IMR-90 (cell line): ENCODE results near the gene MRS2. TPM values are rescaled to one million over a fixed set of nuclear protein-coding genes. Genes with fewer than 3 reads are reported as not detected.

ENCODE experiments used
- ATAC-seq: fragments of 200-7000 bp; cut with Tn5 transposase; 2 replicates; pipeline ENCODE4 v1.9.1; 2020; ENCODE audit warnings: low read depth, mild to moderate bottlenecking, moderate library complexity
- BruUV-seq: library from RNA; stranded (reverse); fragments of 400-500 nt; replicated peaks from 2 replicates; lab custom pipeline; 2021; lab: Mats Ljungman, UMichigan
- CTCF ChIA-PET: fragments of 300-600 bp; formaldehyde crosslinking; extraction: SDS; loops from one replicate; lab custom pipeline; 2021; ENCODE audit warnings: antibody characterized with exemption; lab: Yijun Ruan, JAX
- POLR2A ChIA-PET: fragments of 300-600 bp; sonication (Branson Sonifier 250); formaldehyde crosslinking; loops from one replicate; lab custom pipeline; 2022; ENCODE audit warnings: antibody characterized with exemption; ENCODE audit not compliant: unreplicated experiment; lab: Charles Lee
- DNase-seq: peaks from one replicate; pipeline ENCODE4 v3.0.0; 2013
- H2AFZ ChIP-seq: replicated peaks from 2 replicates; pipeline ENCODE3; 2013; ENCODE audit warnings: low read length, mild to moderate bottlenecking; ENCODE audit not compliant: poor library complexity
- H2AK5ac ChIP-seq: 2 replicates; pipeline ENCODE4 v1.6.1; 2013; ENCODE audit warnings: low read depth, low read length, inconsistent platforms
- H2AK9ac ChIP-seq: replicated peaks from 2 replicates; pipeline ENCODE3; 2013; ENCODE audit warnings: mild to moderate bottlenecking, low read depth, low read length, moderate library complexity; ENCODE audit not compliant: poor library complexity
- H2BK120ac ChIP-seq: 2 replicates; pipeline ENCODE4 v1.6.1; 2013; ENCODE audit warnings: low read depth, low read length, inconsistent platforms
- H2BK15ac ChIP-seq: 3 replicates; pipeline ENCODE4 v1.6.1; 2013; ENCODE audit warnings: low read depth, low read length, inconsistent platforms
- H2BK20ac ChIP-seq: 2 replicates; pipeline ENCODE4 v1.6.1; 2013; ENCODE audit warnings: low read depth, mild to moderate bottlenecking, inconsistent platforms, low read length, moderate library complexity
- H2BK5ac ChIP-seq: 2 replicates; pipeline ENCODE4 v1.6.1; 2013; ENCODE audit warnings: mild to moderate bottlenecking, low read depth, low read length, inconsistent platforms; ENCODE audit not compliant: poor library complexity, severe bottlenecking
- H3K14ac ChIP-seq: replicated peaks from 2 replicates; pipeline ENCODE4 v1.6.1; 2013; ENCODE audit warnings: low read depth, low read length, inconsistent platforms
- H3K18ac ChIP-seq: 2 replicates; pipeline ENCODE4 v1.6.1; 2013; ENCODE audit warnings: low read depth, low read length, control low read depth
- H3K23ac ChIP-seq: 2 replicates; pipeline ENCODE4 v1.6.1; 2013; ENCODE audit warnings: low read depth, low read length, inconsistent platforms
- H3K27ac ChIP-seq: 2 replicates; pipeline ENCODE4 v1.5.1; 2013; ENCODE audit warnings: mild to moderate bottlenecking, control low read depth, low read length; ENCODE audit not compliant: insufficient read depth
- H3K27me3 ChIP-seq: 2 replicates; pipeline ENCODE4 v1.6.1; 2013; ENCODE audit warnings: low read length; ENCODE audit not compliant: control insufficient read depth, insufficient read depth
- H3K36me3 ChIP-seq: 2 replicates; pipeline ENCODE4 v1.6.1; 2013; ENCODE audit warnings: low read length, mixed read lengths; ENCODE audit not compliant: control insufficient read depth, insufficient read depth
- H3K4ac ChIP-seq: 2 replicates; pipeline ENCODE4 v1.6.1; 2013; ENCODE audit warnings: low read depth, low read length, inconsistent platforms
- H3K4me1 ChIP-seq: 2 replicates; pipeline ENCODE4 v1.6.1; 2013; ENCODE audit warnings: low read length, mixed read lengths; ENCODE audit not compliant: control insufficient read depth, insufficient read depth
- H3K4me2 ChIP-seq: 2 replicates; pipeline ENCODE4 v1.6.1; 2013; ENCODE audit warnings: low read depth, mild to moderate bottlenecking, control low read depth, low read length, moderate library complexity
- H3K4me3 ChIP-seq: 2 replicates; pipeline ENCODE4 v1.5.1; 2013; ENCODE audit warnings: low read depth, mild to moderate bottlenecking, control low read depth, low read length, moderate library complexity; ENCODE audit not compliant: insufficient read depth
- H3K56ac ChIP-seq: 2 replicates; pipeline ENCODE4 v1.6.1; 2013; ENCODE audit warnings: low read length, inconsistent platforms; ENCODE audit not compliant: insufficient read depth; ENCODE audit errors: extremely low read depth
- H3K79me1 ChIP-seq, 2 experiments: 2 replicates each; pipeline ENCODE4 v1.6.1; 2013; ENCODE audit warnings: low read length in 2 of 2, inconsistent platforms in 1 of 2, low read depth in 1 of 2
- H3K9ac ChIP-seq: 2 replicates; pipeline ENCODE4 v1.6.1; 2013; ENCODE audit warnings: low read depth, low read length, control low read depth
- H3K9me1 ChIP-seq: 2 replicates; pipeline ENCODE4 v1.6.1; 2013; ENCODE audit warnings: low read length, inconsistent platforms; ENCODE audit not compliant: insufficient read depth
- H3K9me3 ChIP-seq: 2 replicates; pipeline ENCODE4 v1.6.1; 2013; ENCODE audit warnings: low read length; ENCODE audit not compliant: control insufficient read depth, insufficient read depth
- H4K20me1 ChIP-seq: 2 replicates; pipeline ENCODE4 v1.6.1; 2013; ENCODE audit warnings: low read length, inconsistent platforms; ENCODE audit not compliant: insufficient read depth
- H4K5ac ChIP-seq: 2 replicates; pipeline ENCODE4 v1.6.1; 2013; ENCODE audit warnings: mild to moderate bottlenecking, low read depth, low read length, control low read depth
- H4K8ac ChIP-seq, 2 experiments: 2 replicates each; pipeline ENCODE4 v1.6.1; 2013; ENCODE audit warnings: low read depth in 2 of 2, low read length in 2 of 2, control low read depth in 1 of 2, inconsistent platforms in 1 of 2
- H4K91ac ChIP-seq: 2 replicates; pipeline ENCODE4 v1.6.1; 2013; ENCODE audit warnings: low read depth, low read length, inconsistent platforms; ENCODE audit not compliant: insufficient read depth
- BHLHE40 ChIP-seq: fragments of 150-350 bp; IDR thresholded peaks from 2 replicates; pipeline ENCODE4 v1.6.1; 2016; ENCODE audit warnings: mild to moderate bottlenecking, low read depth, low read length
- CEBPB ChIP-seq: IDR thresholded peaks from 2 replicates; pipeline ENCODE4 v1.6.1; 2012; ENCODE audit warnings: low read depth, low read length, improper control_type of control experiment
- CHD1 ChIP-seq: IDR thresholded peaks from 2 replicates; pipeline ENCODE4 v1.6.1; 2012; ENCODE audit warnings: low read depth, low read length, improper control_type of control experiment
- CTCF ChIP-seq: conservative IDR thresholded peaks from 2 replicates; pipeline ENCODE4 v1.5.1; 2012; ENCODE audit warnings: mild to moderate bottlenecking, low read depth, low read length, improper control_type of control experiment
- ELK1 ChIP-seq: fragments of 150-350 bp; IDR thresholded peaks from 2 replicates; pipeline ENCODE4 v1.6.1; 2016; ENCODE audit warnings: low read depth, mild to moderate bottlenecking, low read length, moderate library complexity, borderline replicate concordance
- FOS ChIP-seq: fragments of 150-350 bp; IDR thresholded peaks from 2 replicates; pipeline ENCODE4 v1.6.1; 2016; ENCODE audit warnings: low read depth, low read length
- MAFK ChIP-seq: IDR thresholded peaks from 2 replicates; pipeline ENCODE4 v1.6.1; 2012; ENCODE audit warnings: low read depth, low read length, improper control_type of control experiment
- MAZ ChIP-seq: IDR thresholded peaks from 2 replicates; pipeline ENCODE4 v1.6.1; 2012; ENCODE audit warnings: low read depth, mild to moderate bottlenecking, low read length, improper control_type of control experiment, moderate library complexity, borderline replicate concordance
- MXI1 ChIP-seq: IDR thresholded peaks from 2 replicates; pipeline ENCODE4 v1.6.1; 2012; ENCODE audit warnings: low read depth, mild to moderate bottlenecking, low read length, moderate library complexity, borderline replicate concordance
- NFE2L2 ChIP-seq: fragments of 150-350 bp; IDR thresholded peaks from 2 replicates; pipeline ENCODE4 v1.6.1; 2016; ENCODE audit warnings: low read depth, mild to moderate bottlenecking, low read length
- POLR2A ChIP-seq: IDR thresholded peaks from 2 replicates; pipeline ENCODE4 v1.6.1; 2012; ENCODE audit warnings: mild to moderate bottlenecking, low read depth, low read length
- RAD21 ChIP-seq: IDR thresholded peaks from 2 replicates; pipeline ENCODE4 v1.6.1; 2012; ENCODE audit warnings: low read length, improper control_type of control experiment
- RCOR1 ChIP-seq: IDR thresholded peaks from 2 replicates; pipeline ENCODE4 v1.6.1; 2012; ENCODE audit warnings: mild to moderate bottlenecking, low read length, improper control_type of control experiment; ENCODE audit not compliant: insufficient replicate concordance
- RFX5 ChIP-seq: IDR thresholded peaks from 2 replicates; pipeline ENCODE4 v1.8.0; 2012; ENCODE audit warnings: low read depth, mild to moderate bottlenecking, low read length, moderate library complexity
- SMC3 ChIP-seq: fragments of 150-350 bp; IDR thresholded peaks from 2 replicates; pipeline ENCODE4 v1.6.1; 2016; ENCODE audit warnings: low read depth, mild to moderate bottlenecking, antibody characterized with exemption, low read length, moderate library complexity
- USF2 ChIP-seq: fragments of 150-350 bp; IDR thresholded peaks from 2 replicates; pipeline ENCODE4 v1.6.1; 2017; ENCODE audit warnings: mild to moderate bottlenecking, antibody characterized with exemption, low read length, low read depth
- WGBS, 2 experiments: methylation state at CpG; one replicate each; pipeline versions ENCODE4 v1.1.5 to v1.1.7; 2013; ENCODE audit warnings: missing lambda C conversion rate in 2 of 2; ENCODE audit not compliant: insufficient read length in 1 of 2; ENCODE audit errors: extremely low coverage in 2 of 2; 5-methylcytosine and 5-hydroxymethylcytosine counted together
- dilution Hi-C: fragments of 300-500 bp; cut with HindIII; formaldehyde crosslinking; loops from one replicate; pipeline ENCODE4 v1.14.3; 2018; ENCODE audit warnings: low sequenced_read_pairs; ENCODE audit not compliant: unreplicated experiment
- in situ Hi-C: fragments of 300-500 bp; cut with MboI; formaldehyde crosslinking; loops from 3 replicates; pipeline ENCODE4 v1.14.3; 2019; ENCODE audit warnings: low sequenced_read_pairs, inconsistent platforms, mixed read lengths
- intact Hi-C: fragments of 100-400 bp; cut with micrococcal nuclease; formaldehyde crosslinking; loops from 2 replicates; pipeline ENCODE4 v1.10.0; 2022
- polyA plus RNA-seq, 3 experiments: library from polyadenylated mRNA; depleted of rRNA; stranded (reverse); fragments of >200 nt; gene quantifications; 2 replicates each; pipeline ENCODE4 v1.2.3, GENCODE V29; 2012; ENCODE audit warnings: low replicate concordance in 1 of 3
- total RNA-seq: library from RNA; depleted of rRNA; stranded (reverse); fragments of >200 nt; gene quantifications from 2 replicates; pipeline ENCODE4 v1.2.3, GENCODE V29; 2012

Gene MRS2
- total and polyA plus RNA-seq, 2 of the 4 experiments (the other 2 are of a cell fraction), result 8.8 to 11.1 TPM

- POLR2A ChIA-PET, result no interaction called here
- dilution Hi-C loops, result no loop called here
Observed at GRCh38 chr6:24356310-24356973, 46.3 kb upstream of the MRS2 start.

More at GRCh38 chr6:24356310-24356973, 46.3 kb upstream of the MRS2 start:
- no peak overlapping the region for H3K14ac ChIP-seq
- H3K4me2 ChIP-seq, result no peak overlapping the region
- peaks cover 4% of the 10 kb centered on the region; the same call in 1 of the 2 replicates for H3K4me1 ChIP-seq
- no peaks in the 10 kb centered on the region for H3K79me1 ChIP-seq
- H3K56ac ChIP-seq, result no peak overlapping the region
- intact Hi-C loops (no loop called here), in situ Hi-C loops (no loop called here)
- H2AK9ac ChIP-seq, result no peak overlapping the region
- WGBS, 2 experiments, result no CpG with 5 or more reads among the region's 5 CpGs
- H3K9me3 ChIP-seq, result no peaks in the 10 kb centered on the region
- H3K36me3 ChIP-seq, result no peaks in the 10 kb centered on the region
- CTCF ChIA-PET, result interaction anchor here (0.6 kb wide), 1 partner anchor 22 kb away, joined by 3 read pairs; no protein-coding TSS in a partner anchor
- no peak overlapping the region for H2BK20ac ChIP-seq
- DNase-seq, result no peak
- H4K5ac ChIP-seq, result no peak overlapping the region
- TF ChIP-seq NFE2L2 (no peak), USF2 (no peak), ELK1 (no peak), POLR2A (no peak), CEBPB (no peak), MAZ (no peak), CTCF (no peak), RAD21 (no peak), MAFK (no peak), BHLHE40 (no peak), RFX5 (no peak), SMC3 (no peak), MXI1 (no peak), CHD1 (no peak), FOS (no peak), RCOR1 (no peak)
- no peaks in the 10 kb centered on the region for H4K20me1 ChIP-seq
- no peak overlapping the region for H2AK5ac ChIP-seq
- no peak overlapping the region for H4K8ac ChIP-seq
- no peak overlapping the region for H3K4ac ChIP-seq
- H2BK120ac ChIP-seq, result no peak overlapping the region
- H3K9ac ChIP-seq, result no peak overlapping the region
- no peak overlapping the region for H2BK5ac ChIP-seq
- no peak overlapping the region for H2AFZ ChIP-seq
- no peak overlapping the region for H2BK15ac ChIP-seq
- BruUV-seq, result no TSS peak
- H3K23ac ChIP-seq, result no peak overlapping the region
- H4K91ac ChIP-seq, result no peak overlapping the region
- H3K27me3 ChIP-seq, result peaks cover 18% of the 10 kb centered on the region
- no peak for ATAC-seq
- no peaks in the 10 kb centered on the region for H3K9me1 ChIP-seq
- H3K18ac ChIP-seq, result no peak overlapping the region
- no peak overlapping the region for H3K4me3 ChIP-seq
- H3K27ac ChIP-seq, result no peak overlapping the region
